H1 (cell line): Measurements from ENCODE around the gene KLF16. TPM values are rescaled to one million over a fixed set of nuclear protein-coding genes. Genes with fewer than 3 reads are reported as not detected.

Source experiments
- ATF2 ChIP-seq: IDR thresholded peaks from 2 replicates; pipeline ENCODE4 v1.6.1; 2012; ENCODE audit warnings: low read length, inconsistent platforms
- HDAC2 ChIP-seq, 2 experiments: fragments of 300-600 bp in 1 of 2; sonication (generic) in 1 of 2; IDR thresholded peaks; 2 replicates each; pipeline ENCODE4 v1.6.1; 2011 to 2012; ENCODE audit warnings: low read depth in 2 of 2, low read length in 2 of 2, mild to moderate bottlenecking in 2 of 2, moderate library complexity in 2 of 2, borderline replicate concordance in 1 of 2, inconsistent platforms in 1 of 2
- KDM1A ChIP-seq: fragments of 200-600, 300-600 bp; sonication (generic); IDR thresholded peaks from 2 replicates; pipeline ENCODE4 v1.7.1; 2016; ENCODE audit warnings: mild to moderate bottlenecking, low read length, borderline replicate concordance
- MAX ChIP-seq: IDR thresholded peaks from 2 replicates; pipeline ENCODE4 v1.6.1; 2012; ENCODE audit warnings: inconsistent platforms
- RBBP5 ChIP-seq: IDR thresholded peaks from 2 replicates; pipeline ENCODE4 v1.7.1; 2012; ENCODE audit warnings: low read depth, mild to moderate bottlenecking, inconsistent platforms, low read length, moderate library complexity, borderline replicate concordance
- RNF2 ChIP-seq: fragments of 200-900, 300-1000 bp; sonication (generic); IDR thresholded peaks from 2 replicates; pipeline ENCODE4 v1.7.1; 2016; ENCODE audit warnings: borderline replicate concordance, low read depth, mild to moderate bottlenecking, antibody characterized with exemption, low read length; ENCODE audit not compliant: poor library complexity, severe bottlenecking; ENCODE audit errors: missing control alignments
- SP1 ChIP-seq: IDR thresholded peaks from 2 replicates; pipeline ENCODE4 v1.6.1; 2011; ENCODE audit warnings: low read depth, low read length
- TBP ChIP-seq: IDR thresholded peaks from 2 replicates; pipeline ENCODE4 v1.6.1; 2011; ENCODE audit warnings: low read depth, low read length, improper control_type of control experiment
- polyA plus RNA-seq, 7 experiments: library from polyadenylated mRNA; depleted of rRNA in 3 of 7; stranded (reverse) in 5 of 7; unstranded in 2 of 7; fragments of >200 nt in 5 of 7; fragments of 200-250 nt in 2 of 7; gene quantifications; 1 replicate in 5 of 7; 2 replicates in 1 of 7; 4 replicates in 1 of 7; pipeline versions ENCODE4 v1.2.1 to v1.2.3, GENCODE V29; 2011 to 2013; ENCODE audit warnings: missing spikeins in 2 of 7, mixed read lengths in 2 of 7
- total RNA-seq: library from RNA; stranded (reverse); fragmentation: NEBNext Ultra II Directional; extraction: Animal tissue kit (Norgen Biotek cat#: 25700); gene quantifications from 2 replicates; pipeline ENCODE4 v1.2.1, GENCODE V29; 2021
- TF ChIP-seq, protein P1 (sequence below): fragments of 300-600 bp; sonication (generic); IDR thresholded peaks from 2 replicates; pipeline ENCODE4 v1.7.1; 2012; ENCODE audit warnings: low read length, moderate library complexity, mild to moderate bottlenecking, inconsistent platforms; ENCODE audit not compliant: insufficient replicate concordance

The KLF16 gene
- total and polyA plus RNA-seq, 2 of the 8 experiments (the other 6 are each of a cell fraction or from before 2014, with no cell fraction given): 14.3 to 45.9 TPM

GRCh38 chr19:1822210-1822609 is 41.2 kb downstream of the KLF16 start (continued):
- TF ChIP-seq, protein P1, sequence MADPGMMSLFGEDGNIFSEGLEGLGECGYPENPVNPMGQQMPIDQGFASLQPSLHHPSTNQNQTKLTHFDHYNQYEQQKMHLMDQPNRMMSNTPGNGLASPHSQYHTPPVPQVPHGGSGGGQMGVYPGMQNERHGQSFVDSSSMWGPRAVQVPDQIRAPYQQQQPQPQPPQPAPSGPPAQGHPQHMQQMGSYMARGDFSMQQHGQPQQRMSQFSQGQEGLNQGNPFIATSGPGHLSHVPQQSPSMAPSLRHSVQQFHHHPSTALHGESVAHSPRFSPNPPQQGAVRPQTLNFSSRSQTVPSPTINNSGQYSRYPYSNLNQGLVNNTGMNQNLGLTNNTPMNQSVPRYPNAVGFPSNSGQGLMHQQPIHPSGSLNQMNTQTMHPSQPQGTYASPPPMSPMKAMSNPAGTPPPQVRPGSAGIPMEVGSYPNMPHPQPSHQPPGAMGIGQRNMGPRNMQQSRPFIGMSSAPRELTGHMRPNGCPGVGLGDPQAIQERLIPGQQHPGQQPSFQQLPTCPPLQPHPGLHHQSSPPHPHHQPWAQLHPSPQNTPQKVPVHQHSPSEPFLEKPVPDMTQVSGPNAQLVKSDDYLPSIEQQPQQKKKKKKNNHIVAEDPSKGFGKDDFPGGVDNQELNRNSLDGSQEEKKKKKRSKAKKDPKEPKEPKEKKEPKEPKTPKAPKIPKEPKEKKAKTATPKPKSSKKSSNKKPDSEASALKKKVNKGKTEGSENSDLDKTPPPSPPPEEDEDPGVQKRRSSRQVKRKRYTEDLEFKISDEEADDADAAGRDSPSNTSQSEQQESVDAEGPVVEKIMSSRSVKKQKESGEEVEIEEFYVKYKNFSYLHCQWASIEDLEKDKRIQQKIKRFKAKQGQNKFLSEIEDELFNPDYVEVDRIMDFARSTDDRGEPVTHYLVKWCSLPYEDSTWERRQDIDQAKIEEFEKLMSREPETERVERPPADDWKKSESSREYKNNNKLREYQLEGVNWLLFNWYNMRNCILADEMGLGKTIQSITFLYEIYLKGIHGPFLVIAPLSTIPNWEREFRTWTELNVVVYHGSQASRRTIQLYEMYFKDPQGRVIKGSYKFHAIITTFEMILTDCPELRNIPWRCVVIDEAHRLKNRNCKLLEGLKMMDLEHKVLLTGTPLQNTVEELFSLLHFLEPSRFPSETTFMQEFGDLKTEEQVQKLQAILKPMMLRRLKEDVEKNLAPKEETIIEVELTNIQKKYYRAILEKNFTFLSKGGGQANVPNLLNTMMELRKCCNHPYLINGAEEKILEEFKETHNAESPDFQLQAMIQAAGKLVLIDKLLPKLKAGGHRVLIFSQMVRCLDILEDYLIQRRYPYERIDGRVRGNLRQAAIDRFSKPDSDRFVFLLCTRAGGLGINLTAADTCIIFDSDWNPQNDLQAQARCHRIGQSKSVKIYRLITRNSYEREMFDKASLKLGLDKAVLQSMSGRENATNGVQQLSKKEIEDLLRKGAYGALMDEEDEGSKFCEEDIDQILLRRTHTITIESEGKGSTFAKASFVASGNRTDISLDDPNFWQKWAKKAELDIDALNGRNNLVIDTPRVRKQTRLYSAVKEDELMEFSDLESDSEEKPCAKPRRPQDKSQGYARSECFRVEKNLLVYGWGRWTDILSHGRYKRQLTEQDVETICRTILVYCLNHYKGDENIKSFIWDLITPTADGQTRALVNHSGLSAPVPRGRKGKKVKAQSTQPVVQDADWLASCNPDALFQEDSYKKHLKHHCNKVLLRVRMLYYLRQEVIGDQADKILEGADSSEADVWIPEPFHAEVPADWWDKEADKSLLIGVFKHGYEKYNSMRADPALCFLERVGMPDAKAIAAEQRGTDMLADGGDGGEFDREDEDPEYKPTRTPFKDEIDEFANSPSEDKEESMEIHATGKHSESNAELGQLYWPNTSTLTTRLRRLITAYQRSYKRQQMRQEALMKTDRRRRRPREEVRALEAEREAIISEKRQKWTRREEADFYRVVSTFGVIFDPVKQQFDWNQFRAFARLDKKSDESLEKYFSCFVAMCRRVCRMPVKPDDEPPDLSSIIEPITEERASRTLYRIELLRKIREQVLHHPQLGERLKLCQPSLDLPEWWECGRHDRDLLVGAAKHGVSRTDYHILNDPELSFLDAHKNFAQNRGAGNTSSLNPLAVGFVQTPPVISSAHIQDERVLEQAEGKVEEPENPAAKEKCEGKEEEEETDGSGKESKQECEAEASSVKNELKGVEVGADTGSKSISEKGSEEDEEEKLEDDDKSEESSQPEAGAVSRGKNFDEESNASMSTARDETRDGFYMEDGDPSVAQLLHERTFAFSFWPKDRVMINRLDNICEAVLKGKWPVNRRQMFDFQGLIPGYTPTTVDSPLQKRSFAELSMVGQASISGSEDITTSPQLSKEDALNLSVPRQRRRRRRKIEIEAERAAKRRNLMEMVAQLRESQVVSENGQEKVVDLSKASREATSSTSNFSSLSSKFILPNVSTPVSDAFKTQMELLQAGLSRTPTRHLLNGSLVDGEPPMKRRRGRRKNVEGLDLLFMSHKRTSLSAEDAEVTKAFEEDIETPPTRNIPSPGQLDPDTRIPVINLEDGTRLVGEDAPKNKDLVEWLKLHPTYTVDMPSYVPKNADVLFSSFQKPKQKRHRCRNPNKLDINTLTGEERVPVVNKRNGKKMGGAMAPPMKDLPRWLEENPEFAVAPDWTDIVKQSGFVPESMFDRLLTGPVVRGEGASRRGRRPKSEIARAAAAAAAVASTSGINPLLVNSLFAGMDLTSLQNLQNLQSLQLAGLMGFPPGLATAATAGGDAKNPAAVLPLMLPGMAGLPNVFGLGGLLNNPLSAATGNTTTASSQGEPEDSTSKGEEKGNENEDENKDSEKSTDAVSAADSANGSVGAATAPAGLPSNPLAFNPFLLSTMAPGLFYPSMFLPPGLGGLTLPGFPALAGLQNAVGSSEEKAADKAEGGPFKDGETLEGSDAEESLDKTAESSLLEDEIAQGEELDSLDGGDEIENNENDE: no peak
- TF ChIP-seq TBP (no peak), KDM1A (no peak), ATF2 (no peak), MAX (no peak), RNF2 (no peak), RBBP5 (no peak), HDAC2 (IDR thresholded peaks at IDR 0.05; ENCODE audit: borderline replicate concordance in 1 of 2, low read depth in 2 of 2, low read length in 2 of 2) (no peak), SP1 (no peak)
